Stimulated activated CD4-positive, alpha-beta T cell treated with anti-CD3 and anti-CD28 coated beads, Interleukin-12 subunit alpha, Interleukin-12 subunit beta, amount 100 ng/mL, for 24 hours (primary cell): ENCODE measurements around the gene PRKCE.

Source experiments
- DNase-seq, 2 experiments: peaks; one replicate each; pipeline ENCODE4 v3.0.0-alpha.2; 2020; ENCODE audit warnings: low read depth in 2 of 2

PRKCE gene

GRCh38 chr2:46116553-46116991 is 465.1 kb downstream of the PRKCE start:
- DNase-seq: no peak

- no peak for DNase-seq
Measured at GRCh38 chr2:46117379-46117778, 465.9 kb downstream of the PRKCE start.

GRCh38 chr2:46117994-46118393 is 466.5 kb downstream of the PRKCE start:
- DNase-seq: no peak

GRCh38 chr2:46118656-46119371 is 467.3 kb downstream of the PRKCE start:
- DNase-seq: no peak

GRCh38 chr2:46119453-46119852 is 468.0 kb downstream of the PRKCE start:
- no peak for DNase-seq

GRCh38 chr2:46120792-46121555 is 469.5 kb downstream of the PRKCE start:
- DNase-seq: no peak

- no peak for DNase-seq
Measured at GRCh38 chr2:46122318-46122976, 471.0 kb downstream of the PRKCE start.

- DNase-seq: no peak
Measured at GRCh38 chr2:46123013-46123412, 471.5 kb downstream of the PRKCE start.

- DNase-seq: no peak
Measured at GRCh38 chr2:46125798-46126197, 474.3 kb downstream of the PRKCE start.

- no peak for DNase-seq
Measured at GRCh38 chr2:46126571-46126970, 475.1 kb downstream of the PRKCE start.

GRCh38 chr2:46127176-46127575 is 475.7 kb downstream of the PRKCE start:
- DNase-seq: no peak

GRCh38 chr2:46130511-46130910 is 479.0 kb downstream of the PRKCE start:
- no peak for DNase-seq

- no peak for DNase-seq
Measured at GRCh38 chr2:46132996-46133395, 481.5 kb downstream of the PRKCE start.

GRCh38 chr2:46134531-46135227 is 483.2 kb downstream of the PRKCE start:
- DNase-seq: no peak

GRCh38 chr2:46135228-46135855 is 483.9 kb downstream of the PRKCE start:
- no peak for DNase-seq

GRCh38 chr2:46135958-46136357 is 484.5 kb downstream of the PRKCE start:
- DNase-seq: no peak

GRCh38 chr2:46136481-46136880 is 485.0 kb downstream of the PRKCE start:
- DNase-seq: no peak

GRCh38 chr2:46136953-46137352 is 485.5 kb downstream of the PRKCE start:
- no peak for DNase-seq

GRCh38 chr2:46142546-46143428 is 491.3 kb downstream of the PRKCE start:
- no peak for DNase-seq

GRCh38 chr2:46143429-46144132 is 492.1 kb downstream of the PRKCE start:
- DNase-seq: no peak
